Measurements from ENCODE around the gene ZCCHC14.
"Not testable (repeated sequence)": the region's sequence is repeated elsewhere in the genome, so short reads cannot be mapped to it uniquely, and the experiment has no call there.

The ZCCHC14 gene

GRCh38 chr16:87495578-87496446 lies 3.0 kb upstream of the ZCCHC14 start:
- no peak for DNase-seq

DNA sequence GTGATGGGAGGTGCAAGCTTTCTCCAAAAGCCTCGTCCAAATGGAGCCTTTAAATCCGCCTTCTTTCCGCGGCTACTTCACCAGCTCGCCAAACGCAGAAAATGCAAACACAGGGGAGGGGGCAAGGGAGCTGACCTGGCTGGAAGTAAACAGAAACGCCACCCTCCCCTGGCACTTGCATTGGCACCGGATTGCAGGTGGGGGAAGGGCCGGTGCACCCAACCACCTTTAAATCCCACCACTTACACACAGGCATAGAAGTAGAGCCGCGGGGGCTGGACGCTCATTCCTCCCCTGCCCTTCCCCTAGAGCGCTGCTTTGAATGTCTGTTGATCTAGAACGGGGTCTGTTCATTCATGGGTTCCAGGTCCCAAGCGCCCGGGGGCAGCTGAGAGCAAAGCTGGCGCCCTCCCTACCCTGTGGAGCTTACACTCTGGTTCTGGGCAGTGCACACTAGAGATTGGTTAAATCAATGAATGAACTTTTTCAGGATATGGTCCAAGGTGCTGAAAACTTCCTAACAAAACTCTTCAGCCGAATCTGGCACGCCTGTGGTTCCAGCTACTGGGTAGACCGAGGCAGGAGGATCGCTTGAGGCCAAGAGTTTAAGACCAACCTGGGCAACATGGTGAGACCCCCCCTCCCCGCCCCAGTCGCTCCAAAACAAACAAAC lies 920 bp upstream of the ZCCHC14 start:
- DNase-seq = no peak

- DNase-seq = no peak
Measured at GRCh38 chr16:87492291-87492630, 563 bp downstream of the ZCCHC14 start.

- DNase-seq = no peak
Measured at GRCh38 chr16:87491522-87492290, 1.1 kb downstream of the ZCCHC14 start.

GRCh38 chr16:87490799-87491521 lies 1.9 kb downstream of the ZCCHC14 start:
- not testable (repeated sequence) for DNase-seq

- no peak for DNase-seq
Measured at GRCh38 chr16:87490096-87490798, 2.6 kb downstream of the ZCCHC14 start.

DNA sequence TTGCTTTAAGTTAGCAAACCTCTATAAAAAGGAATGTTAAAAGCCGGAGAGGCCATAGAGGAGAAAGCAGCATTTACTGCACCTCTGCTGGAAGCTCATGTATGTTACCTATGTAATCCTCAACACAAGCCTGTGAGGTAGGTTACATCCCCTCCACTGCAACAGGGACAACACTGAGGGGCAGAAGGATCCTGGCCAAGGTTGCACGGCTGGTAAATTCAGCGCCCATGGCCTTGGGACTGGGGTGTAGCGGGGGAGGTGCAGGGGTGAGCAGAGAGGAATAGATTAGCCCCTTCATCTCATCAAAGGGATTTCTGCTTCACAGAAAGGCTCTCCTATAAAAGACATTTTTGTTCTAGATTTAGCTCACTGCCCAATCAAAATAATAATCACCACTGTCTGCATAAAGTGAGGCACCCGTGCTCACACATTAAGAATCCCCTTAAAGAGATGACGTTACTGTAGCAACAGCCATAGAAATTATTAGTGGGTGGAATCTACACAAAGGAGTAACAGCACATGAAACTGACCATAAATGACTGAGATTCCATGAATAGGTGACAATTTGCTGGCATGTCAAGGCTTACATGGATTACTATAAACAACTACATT lies 3.3 kb downstream of the ZCCHC14 start:
- DNase-seq = no peak

GRCh38 chr16:87488960-87489359 lies 3.9 kb downstream of the ZCCHC14 start:
- DNase-seq = not testable (repeated sequence)

DNA sequence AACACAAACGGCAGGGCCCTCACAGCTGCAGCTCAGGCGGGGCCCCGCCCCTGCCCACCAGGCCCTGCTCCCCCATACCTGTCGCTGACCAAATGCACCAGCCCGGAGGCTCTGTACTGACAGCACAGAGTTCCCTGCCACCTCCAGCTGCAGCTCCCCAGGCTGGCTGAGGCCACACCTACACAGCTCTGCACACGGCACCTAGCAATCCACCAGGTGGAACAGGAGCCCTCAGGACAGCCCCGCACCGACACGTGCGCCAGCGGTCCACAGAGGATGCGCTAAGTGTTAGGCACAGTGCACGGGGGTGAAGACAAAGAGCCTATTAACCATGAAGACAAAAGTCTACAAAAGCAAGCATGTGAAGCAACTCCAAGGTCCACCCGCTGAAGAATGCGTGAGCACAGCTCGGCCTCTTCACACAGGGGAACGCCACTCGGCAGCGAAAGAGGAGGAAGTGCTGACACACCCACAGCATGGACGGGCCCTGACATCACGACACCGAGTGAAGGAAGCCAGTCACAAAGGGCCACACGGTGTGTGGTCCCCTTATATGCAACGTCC lies 5.4 kb downstream of the ZCCHC14 start:
- no peak for DNase-seq

DNA sequence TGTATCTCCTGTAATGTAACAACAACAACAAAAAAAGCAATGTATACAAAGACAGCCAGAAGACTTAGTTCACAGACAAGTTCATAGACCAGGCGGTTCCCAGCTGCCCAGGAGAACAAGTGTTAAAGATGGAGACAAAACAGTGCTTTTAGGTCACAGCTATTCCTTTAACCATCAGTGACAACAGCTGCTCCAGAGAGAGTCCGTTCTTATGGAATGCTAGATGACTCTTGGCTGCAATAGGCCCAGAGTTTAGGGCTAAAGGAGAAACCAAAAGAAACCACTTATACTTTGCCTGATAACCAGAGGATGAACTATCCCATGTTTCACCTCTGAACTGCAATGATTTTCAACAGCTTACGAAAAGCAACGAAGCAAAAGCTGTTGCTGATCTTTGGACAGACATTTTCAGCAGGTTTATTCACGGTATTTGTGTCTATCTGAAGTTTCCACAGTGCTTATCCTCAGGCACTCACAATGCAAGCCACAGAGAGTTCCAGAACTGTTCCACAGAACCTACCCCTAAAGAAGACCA lies 6.0 kb downstream of the ZCCHC14 start:
- no peak for DNase-seq

DNA sequence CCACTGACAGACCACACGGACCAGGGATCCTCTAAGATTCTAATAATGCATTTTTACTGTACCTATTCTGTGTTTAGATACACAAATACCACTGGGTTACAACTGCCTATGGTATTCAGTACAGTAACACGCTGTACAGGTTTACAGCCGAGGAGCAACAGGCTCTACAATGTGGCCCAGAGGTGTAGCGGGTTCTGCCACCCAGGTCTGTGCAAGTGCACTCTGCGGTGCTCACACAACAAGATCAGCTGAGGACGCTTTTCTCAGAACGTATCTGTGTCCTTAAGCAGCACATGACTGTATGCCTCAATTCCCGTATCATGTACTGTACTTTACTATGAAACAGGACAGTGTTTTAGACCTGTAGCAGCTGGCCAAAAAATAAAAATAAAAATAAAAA lies 6.5 kb downstream of the ZCCHC14 start:
- no peak for DNase-seq

DNA sequence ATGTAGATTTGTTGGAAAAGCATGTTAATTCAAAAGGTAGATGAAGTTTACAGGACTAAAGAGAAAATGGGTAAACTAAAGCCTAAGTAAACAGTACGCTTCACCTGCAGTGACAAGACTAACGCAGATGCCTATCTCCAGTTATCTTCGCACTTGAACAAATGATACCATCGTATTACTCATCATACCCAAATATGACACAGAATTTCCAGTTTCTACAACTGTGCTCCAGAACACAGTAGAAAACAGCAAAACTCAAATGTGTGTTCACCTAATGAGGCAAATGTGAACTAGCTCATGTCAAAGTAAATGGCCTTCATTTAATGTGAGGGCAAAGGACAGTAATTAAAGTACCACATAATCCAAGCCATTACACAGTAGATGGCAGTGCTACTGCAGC lies 7.0 kb downstream of the ZCCHC14 start:
- DNase-seq = not testable (repeated sequence)

- DNase-seq = no peak
Measured at GRCh38 chr16:87484487-87485331, 8.1 kb downstream of the ZCCHC14 start.

- DNase-seq = no peak
Measured at GRCh38 chr16:87483481-87483880, 9.3 kb downstream of the ZCCHC14 start.

- DNase-seq = not testable (repeated sequence)
Measured at GRCh38 chr16:87482670-87483069, 10.2 kb downstream of the ZCCHC14 start.

DNA sequence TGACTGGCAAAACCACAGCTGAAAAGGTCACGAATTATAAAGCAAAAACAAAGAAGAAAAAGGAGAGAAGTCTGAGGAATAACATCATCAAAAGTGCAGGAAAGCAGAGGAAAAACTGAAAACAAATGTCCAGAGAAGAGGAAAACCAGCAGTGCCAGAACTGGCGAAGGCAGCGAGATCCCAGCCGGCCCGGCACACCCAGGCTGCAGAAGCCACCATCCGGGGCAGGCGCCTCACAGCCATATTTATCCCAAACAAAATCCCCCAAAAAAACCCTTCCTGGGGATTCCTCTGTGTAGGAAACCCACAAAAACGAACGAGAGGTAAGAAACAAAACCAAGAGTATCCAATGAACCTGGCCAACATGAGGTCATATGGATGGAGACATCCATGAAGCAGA lies 10.6 kb downstream of the ZCCHC14 start:
- DNase-seq = no peak

- DNase-seq = not testable (repeated sequence)
Measured at GRCh38 chr16:87481711-87482110, 11.1 kb downstream of the ZCCHC14 start.

DNA sequence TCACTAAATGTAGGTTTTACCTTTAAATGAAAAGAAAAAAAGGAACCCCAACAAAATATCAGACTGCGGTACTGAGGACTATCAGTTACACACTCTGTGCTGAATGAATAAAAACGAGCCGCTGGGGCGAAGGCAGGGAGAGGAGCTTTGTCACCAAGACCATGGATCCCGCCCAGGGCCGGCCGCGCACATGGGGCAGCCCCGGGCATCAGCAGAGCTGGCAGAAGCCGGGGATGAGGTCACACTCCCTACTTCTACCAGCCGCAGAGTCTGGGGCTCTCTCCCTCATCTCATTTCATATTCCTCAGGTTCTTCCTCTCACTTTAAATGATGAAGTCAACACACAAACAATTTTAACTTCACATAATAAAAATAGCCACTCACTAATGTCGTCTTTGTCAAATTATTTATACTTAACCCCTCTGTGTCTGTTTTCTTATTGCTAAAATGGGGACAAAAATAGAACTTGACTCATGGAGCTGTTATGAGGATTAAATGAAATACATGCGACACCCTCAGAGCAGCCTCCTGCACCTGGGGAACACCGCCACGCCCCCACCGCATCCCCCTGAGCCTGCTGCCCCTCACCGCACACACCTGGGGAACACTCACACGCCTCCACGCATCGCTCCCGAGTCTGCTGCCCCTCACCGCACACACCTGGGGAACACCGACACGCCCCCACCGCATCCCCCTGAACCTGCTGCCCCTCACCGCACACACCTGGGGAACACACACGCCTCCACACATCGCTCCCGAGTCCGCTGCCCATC lies 15.4 kb downstream of the ZCCHC14 start:
- DNase-seq = not testable (repeated sequence)

DNA sequence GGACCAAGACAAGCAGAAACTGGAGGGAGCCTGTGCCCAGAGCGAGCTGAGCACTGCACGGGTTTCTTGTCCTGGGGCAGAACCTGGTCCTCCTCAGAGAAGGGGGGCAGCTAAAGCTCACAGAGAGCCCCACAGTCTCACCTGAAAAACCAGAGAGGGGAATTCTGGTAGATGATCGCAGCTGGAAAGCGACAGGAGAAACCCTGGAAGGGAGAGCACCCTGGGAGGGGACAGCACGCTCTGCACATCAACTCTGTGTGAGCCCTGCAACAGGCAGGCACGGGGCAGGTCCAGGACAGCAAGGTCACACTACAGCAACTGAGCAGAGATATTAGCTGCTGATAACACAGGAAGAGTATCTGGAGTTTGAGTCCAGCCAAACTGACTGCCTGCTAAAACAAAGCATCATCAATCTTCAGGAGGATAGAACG lies 18.2 kb downstream of the ZCCHC14 start:
- no peak for DNase-seq

All from activated gamma-delta T cell (primary cell).